BLaER1 (cell line): Measurements from ENCODE around the gene ZNF735.
"Not testable (repeated sequence)": the region's sequence is repeated elsewhere in the genome, so short reads cannot be mapped to it uniquely, and the experiment has no call there.

Experiments used
- H3K27ac ChIP-seq: shearing (Covaris generic); formaldehyde crosslinking; 2 replicates; pipeline ENCODE4 v1.8.1; 2022
- H3K27me3 ChIP-seq: shearing (Covaris generic); formaldehyde crosslinking; 2 replicates; pipeline ENCODE4 v1.8.1; 2022
- H3K36me3 ChIP-seq: shearing (Covaris generic); formaldehyde crosslinking; 2 replicates; pipeline ENCODE4 v1.8.1; 2022
- H3K4me1 ChIP-seq: shearing (Covaris generic); formaldehyde crosslinking; 2 replicates; pipeline ENCODE4 v1.8.1; 2022
- H3K4me2 ChIP-seq: shearing (Covaris generic); formaldehyde crosslinking; 2 replicates; pipeline ENCODE4 v1.8.1; 2022
- H3K4me3 ChIP-seq: shearing (Covaris generic); formaldehyde crosslinking; 2 replicates; pipeline ENCODE4 v1.8.1; 2022
- H3K9ac ChIP-seq: shearing (Covaris generic); formaldehyde crosslinking; 2 replicates; pipeline ENCODE4 v1.8.1; 2022
- H3K9me3 ChIP-seq: shearing (Covaris generic); formaldehyde crosslinking; 2 replicates; pipeline ENCODE4 v1.8.1; 2022
- H4K20me1 ChIP-seq: shearing (Covaris generic); formaldehyde crosslinking; 2 replicates; pipeline ENCODE4 v1.8.1; 2022
- Cebpa-rat ChIP-seq: shearing (Covaris generic); IDR thresholded peaks from 2 replicates; pipeline ENCODE4 v1.8.1; 2022

The ZNF735 gene

DNA sequence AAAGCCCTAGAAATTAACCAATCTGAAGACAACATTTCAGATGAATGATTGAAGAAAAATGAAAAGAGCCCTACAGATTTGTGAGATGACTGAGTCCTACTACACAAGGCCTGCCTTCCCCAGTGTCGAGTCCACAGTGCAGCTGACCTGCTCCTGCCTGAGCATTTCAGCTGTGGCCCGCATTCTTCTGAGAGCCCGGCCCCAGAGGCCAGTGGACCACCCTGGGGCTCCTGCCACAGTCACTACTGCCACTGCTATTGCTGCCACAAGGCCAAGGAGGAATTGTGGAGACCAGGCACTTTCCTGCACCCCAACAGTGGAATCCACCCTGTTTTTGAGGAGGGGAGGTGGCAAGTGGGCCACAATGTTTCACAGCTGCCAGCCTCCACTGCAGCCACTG, 19.6 kb upstream of the ZNF735 start:
- Histone ChIP-seq H3K4me3 (no peak overlapping the region), H4K20me1 (no peaks in the 10 kb centered on the region)

DNA sequence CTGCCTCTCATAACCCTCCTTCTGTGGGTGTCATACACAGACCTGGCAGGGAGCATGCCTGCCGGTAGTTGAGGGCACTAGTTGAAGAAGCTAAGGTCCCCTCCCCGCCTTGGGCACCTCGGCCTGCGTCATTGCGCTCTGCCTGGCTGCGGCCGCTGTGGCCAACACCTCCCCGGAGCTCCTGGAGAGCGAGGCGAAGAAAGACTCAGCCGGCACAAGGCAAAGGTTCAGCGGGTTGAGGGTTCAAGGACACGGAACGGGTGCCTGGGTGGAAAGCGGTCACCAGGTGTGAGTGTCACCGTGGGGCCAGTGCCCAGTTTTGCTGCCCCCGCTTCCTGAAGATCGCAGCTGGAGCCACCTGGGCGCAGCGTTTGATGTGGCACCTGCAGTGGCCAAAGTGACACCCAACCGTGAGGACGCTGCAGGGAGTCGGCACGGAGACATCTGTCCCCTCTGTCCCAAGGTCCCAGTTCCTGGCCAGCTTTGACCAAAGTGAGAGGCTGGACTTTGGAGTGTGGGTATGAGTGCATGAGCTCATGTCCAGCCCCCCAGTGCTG, 14.8 kb upstream of the ZNF735 start:
- H3K27ac ChIP-seq: no peak overlapping the region
- H3K9me3 ChIP-seq: peaks cover 42% of the 10 kb centered on the region
- no peak overlapping the region for H3K9ac ChIP-seq
- H3K36me3 ChIP-seq: no peaks in the 10 kb centered on the region
- TF ChIP-seq Cebpa-rat: no peak
- no peaks in the 10 kb centered on the region for H3K4me1 ChIP-seq
- H3K4me2 ChIP-seq: no peak overlapping the region
- H3K4me3 ChIP-seq: no peak overlapping the region
- H3K27me3 ChIP-seq: no peaks in the 10 kb centered on the region
- H4K20me1 ChIP-seq: no peaks in the 10 kb centered on the region

More for the DNA sequence above, 19.6 kb upstream of the ZNF735 start:
- Histone ChIP-seq H3K4me1 (no peaks in the 10 kb centered on the region), H3K9me3 (peaks cover 27% of the 10 kb centered on the region), H3K27me3 (no peaks in the 10 kb centered on the region), H3K9ac (no peak overlapping the region), H3K4me2 (no peak overlapping the region), H3K36me3 (no peaks in the 10 kb centered on the region), H3K27ac (no peak overlapping the region)
- TF ChIP-seq Cebpa-rat: no peak

DNA sequence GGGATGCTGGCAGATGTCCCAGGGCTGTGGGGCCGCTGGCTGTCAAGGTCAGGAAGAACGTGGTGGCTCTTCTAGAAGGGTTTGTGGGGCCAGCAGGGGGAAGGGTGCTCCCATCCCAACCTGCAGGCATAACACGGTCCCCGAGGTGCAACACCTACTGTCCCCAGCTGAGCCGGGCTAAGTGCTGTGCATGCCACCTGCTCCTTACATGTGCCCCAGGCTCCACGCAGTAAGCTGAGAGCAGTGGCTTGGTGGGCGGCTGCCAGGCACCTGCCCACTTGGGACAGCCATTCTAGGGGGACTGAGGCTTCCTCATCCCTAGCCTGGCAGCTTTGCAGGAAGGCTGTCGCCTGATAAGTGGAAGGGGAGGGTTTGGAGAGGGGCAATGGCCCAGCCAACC, 14.2 kb upstream of the ZNF735 start:
- H4K20me1 ChIP-seq: no peaks in the 10 kb centered on the region
- H3K9me3 ChIP-seq: peaks cover 42% of the 10 kb centered on the region
- no peak overlapping the region for H3K4me3 ChIP-seq
- no peak overlapping the region for H3K27ac ChIP-seq
- H3K4me1 ChIP-seq: no peaks in the 10 kb centered on the region
- no peak for TF ChIP-seq Cebpa-rat
- H3K4me2 ChIP-seq: no peak overlapping the region
- no peak overlapping the region for H3K9ac ChIP-seq
- H3K36me3 ChIP-seq: no peaks in the 10 kb centered on the region
- H3K27me3 ChIP-seq: no peaks in the 10 kb centered on the region

DNA sequence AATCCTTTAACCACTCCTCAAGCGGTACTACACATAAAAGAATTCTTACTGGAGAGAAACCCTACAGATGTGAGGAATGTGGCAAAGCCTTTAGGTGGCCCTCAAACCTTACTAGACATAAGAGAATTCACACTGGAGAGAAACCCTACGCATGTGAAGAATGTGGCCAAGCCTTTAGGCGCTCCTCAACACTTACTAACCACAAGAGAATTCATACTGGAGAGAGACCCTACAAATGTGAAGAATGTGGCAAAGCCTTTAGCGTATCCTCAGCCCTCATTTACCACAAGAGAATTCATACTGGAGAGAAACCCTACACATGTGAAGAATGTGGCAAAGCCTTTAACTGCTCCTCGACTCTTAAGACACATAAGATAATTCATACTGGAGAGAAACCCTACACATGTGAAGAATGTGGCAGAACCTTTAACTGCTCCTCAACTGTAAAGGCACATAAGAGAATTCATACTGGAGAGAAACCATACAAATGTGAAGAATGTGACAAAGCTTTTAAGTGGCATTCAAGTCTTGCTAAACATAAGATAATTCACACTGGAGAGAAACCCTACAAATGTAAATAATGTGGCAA, 12.8 kb downstream of the ZNF735 start:
- H3K4me1 ChIP-seq, H3K36me3 ChIP-seq, H3K4me3 ChIP-seq, H3K9ac ChIP-seq, H4K20me1 ChIP-seq, H3K27me3 ChIP-seq, H3K27ac ChIP-seq, H3K4me2 ChIP-seq: not testable (repeated sequence)
- peaks cover 82% of the 10 kb centered on the region for H3K9me3 ChIP-seq

DNA sequence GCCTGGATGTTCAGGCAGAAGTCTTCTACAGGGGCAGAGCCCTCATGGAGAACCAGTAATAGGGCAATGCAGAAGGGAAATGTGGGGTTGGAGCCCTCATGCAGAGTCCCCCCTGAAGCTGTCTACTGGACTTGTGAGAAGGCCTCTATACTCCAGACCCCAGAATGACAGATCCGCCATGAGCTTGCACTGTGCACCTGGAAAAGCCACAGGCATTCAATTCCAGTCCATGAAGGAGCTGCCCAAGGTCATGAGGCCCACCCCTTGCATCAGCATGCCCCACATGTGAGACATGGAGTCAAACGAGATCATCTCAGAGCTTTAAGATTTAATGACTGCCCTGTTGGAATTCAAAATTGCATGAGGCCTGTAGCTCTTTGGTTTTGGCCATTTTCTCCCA, 16.4 kb downstream of the ZNF735 start:
- Histone ChIP-seq H3K4me3 (no peak overlapping the region), H3K4me2 (no peak overlapping the region), H3K27me3 (no peaks in the 10 kb centered on the region), H3K9me3 (peaks cover 80% of the 10 kb centered on the region), H4K20me1 (no peaks in the 10 kb centered on the region), H3K4me1 (no peaks in the 10 kb centered on the region), H3K36me3 (no peaks in the 10 kb centered on the region), H3K9ac (no peak overlapping the region), H3K27ac (no peak overlapping the region)
- TF ChIP-seq Cebpa-rat: no peak

DNA sequence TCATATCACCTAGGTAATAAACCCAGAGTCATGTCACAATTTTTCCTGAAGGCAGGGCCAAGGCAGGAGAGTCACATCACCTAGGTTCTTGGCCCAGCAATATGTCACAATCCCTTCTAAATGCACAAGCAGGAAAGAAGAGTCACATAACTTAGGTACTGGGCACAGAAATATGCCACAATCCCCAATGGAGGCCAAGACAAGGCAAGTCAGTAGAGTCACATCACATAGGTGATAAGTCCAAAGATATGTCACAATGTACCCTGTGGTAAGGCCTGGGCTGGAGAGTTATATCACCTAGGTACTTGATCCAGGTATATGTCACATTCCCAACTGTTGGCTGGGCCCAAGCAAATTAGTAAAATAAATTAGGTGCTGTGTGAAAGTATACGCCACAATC, 21.2 kb downstream of the ZNF735 start, which contains the start of gene ZNF679:
ZNF679 (plus strand) TSS at position 301 of the 400 bp plus-strand sequence. CDS start 20,644 bp downstream, outside the sequence.
- not testable (repeated sequence) for H4K20me1 ChIP-seq, H3K27ac ChIP-seq, H3K9ac ChIP-seq, H3K4me1 ChIP-seq, H3K36me3 ChIP-seq, H3K4me3 ChIP-seq, H3K4me2 ChIP-seq, H3K27me3 ChIP-seq
- H3K9me3 ChIP-seq: peaks cover 47% of the 10 kb centered on the region

DNA sequence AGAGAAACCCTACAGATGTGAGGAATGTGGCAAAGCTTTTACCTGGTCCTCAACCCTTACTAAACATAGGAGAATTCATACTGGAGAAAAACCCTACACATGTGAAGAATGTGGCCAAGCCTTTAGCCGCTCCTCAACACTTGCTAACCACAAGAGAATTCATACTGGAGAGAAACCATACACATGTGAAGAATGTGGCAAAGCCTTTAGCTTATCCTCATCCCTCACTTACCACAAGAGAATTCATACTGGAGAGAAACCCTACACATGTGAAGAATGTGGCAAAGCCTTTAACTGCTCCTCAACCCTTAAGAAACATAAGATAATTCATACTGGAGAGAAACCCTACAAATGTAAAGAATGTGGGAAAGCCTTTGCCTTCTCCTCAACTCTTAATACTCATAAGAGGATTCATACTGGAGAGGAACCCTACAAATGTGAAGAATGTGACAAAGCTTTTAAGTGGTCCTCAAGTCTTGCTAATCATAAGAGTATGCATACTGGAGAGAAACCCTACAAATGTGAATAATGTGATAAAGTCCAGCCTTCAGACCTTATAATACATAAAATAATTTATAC, 59.4 kb downstream of the ZNF735 start:
- H3K4me1 ChIP-seq: no peaks in the 10 kb centered on the region
- H3K9ac ChIP-seq: no peak overlapping the region
- no peak for TF ChIP-seq Cebpa-rat
- H3K4me3 ChIP-seq: no peak overlapping the region
- no peaks in the 10 kb centered on the region for H3K27me3 ChIP-seq
- H3K9me3 ChIP-seq: peaks cover 68% of the 10 kb centered on the region
- H3K36me3 ChIP-seq: no peaks in the 10 kb centered on the region
- no peaks in the 10 kb centered on the region for H4K20me1 ChIP-seq
- H3K4me2 ChIP-seq: no peak overlapping the region
- no peak overlapping the region for H3K27ac ChIP-seq
